ENCODE measurements around the gene FAM163B.

DNA sequence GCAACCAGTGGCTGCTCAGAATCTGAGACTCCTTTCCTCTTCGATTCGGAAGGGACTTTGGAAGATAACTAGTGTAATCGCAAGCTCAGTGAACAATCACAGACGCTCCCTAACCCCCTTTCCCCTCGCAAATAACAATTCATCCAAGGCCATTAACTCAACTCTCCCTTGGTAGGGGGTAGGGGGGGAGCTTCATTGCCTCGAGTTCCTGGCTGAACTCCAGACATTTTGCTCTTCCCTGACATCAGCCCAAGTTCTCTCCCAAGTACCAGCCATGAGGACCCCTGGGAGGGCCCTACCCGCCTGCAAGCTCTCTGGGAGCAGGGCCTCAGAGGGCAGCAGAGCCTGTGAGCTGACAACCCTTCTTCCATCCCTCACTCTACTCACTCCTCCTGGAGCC, 8.4 kb downstream of the FAM163B start:
- TF ChIP-seq, protein P1, sequence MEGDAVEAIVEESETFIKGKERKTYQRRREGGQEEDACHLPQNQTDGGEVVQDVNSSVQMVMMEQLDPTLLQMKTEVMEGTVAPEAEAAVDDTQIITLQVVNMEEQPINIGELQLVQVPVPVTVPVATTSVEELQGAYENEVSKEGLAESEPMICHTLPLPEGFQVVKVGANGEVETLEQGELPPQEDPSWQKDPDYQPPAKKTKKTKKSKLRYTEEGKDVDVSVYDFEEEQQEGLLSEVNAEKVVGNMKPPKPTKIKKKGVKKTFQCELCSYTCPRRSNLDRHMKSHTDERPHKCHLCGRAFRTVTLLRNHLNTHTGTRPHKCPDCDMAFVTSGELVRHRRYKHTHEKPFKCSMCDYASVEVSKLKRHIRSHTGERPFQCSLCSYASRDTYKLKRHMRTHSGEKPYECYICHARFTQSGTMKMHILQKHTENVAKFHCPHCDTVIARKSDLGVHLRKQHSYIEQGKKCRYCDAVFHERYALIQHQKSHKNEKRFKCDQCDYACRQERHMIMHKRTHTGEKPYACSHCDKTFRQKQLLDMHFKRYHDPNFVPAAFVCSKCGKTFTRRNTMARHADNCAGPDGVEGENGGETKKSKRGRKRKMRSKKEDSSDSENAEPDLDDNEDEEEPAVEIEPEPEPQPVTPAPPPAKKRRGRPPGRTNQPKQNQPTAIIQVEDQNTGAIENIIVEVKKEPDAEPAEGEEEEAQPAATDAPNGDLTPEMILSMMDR (conservative IDR thresholded peaks at IDR 0.05 in 1 of 2, IDR thresholded peaks at IDR 0.05 in 1 of 2; ENCODE audit: extremely low read depth in 1 of 2, insufficient read depth in 1 of 2, low read depth in 1 of 2, low read length in 2 of 2): no peak
- TF ChIP-seq EZH2 (IDR thresholded peaks at IDR 0.05; ENCODE audit: borderline replicate concordance, low read length): no peak

All from mammary epithelial cell (primary cell).